ENCODE results near the gene SDR42E1.

The SDR42E1 gene

GRCh38 chr16:82037666-82038065 lies 26.4 kb upstream of the SDR42E1 start:
- H2AFZ ChIP-seq (ENCODE audit: low read length, unreplicated experiment): no peak overlapping the region
- peaks cover 9% of the 10 kb centered on the region for H3K4me1 ChIP-seq (ENCODE audit: control insufficient read depth, insufficient read depth, low read length, unreplicated experiment)
- H3K36me3 ChIP-seq (ENCODE audit: insufficient read depth, low read length): no peaks in the 10 kb centered on the region
- H3K27ac ChIP-seq (ENCODE audit: low read depth, low read length): no peak overlapping the region
- peaks cover 12% of the 10 kb centered on the region for H3K27me3 ChIP-seq (ENCODE audit: insufficient read depth, low read length)
- H3K4me3 ChIP-seq (ENCODE audit: low read depth, low read length): no peak overlapping the region
- no peaks in the 10 kb centered on the region for H3K79me2 ChIP-seq (ENCODE audit: control insufficient read depth, insufficient read depth, low read length, unreplicated experiment)

- Histone ChIP-seq H3K27ac (ENCODE audit: low read depth, low read length) (no peak overlapping the region), H2AFZ (ENCODE audit: low read length, unreplicated experiment) (no peak overlapping the region), H3K4me1 (ENCODE audit: control insufficient read depth, insufficient read depth, low read length, unreplicated experiment) (peaks cover 9% of the 10 kb centered on the region), H3K27me3 (ENCODE audit: insufficient read depth, low read length) (peaks cover 12% of the 10 kb centered on the region), H3K36me3 (ENCODE audit: insufficient read depth, low read length) (no peaks in the 10 kb centered on the region), H3K79me2 (ENCODE audit: control insufficient read depth, insufficient read depth, low read length, unreplicated experiment) (no peaks in the 10 kb centered on the region), H3K4me3 (ENCODE audit: low read depth, low read length) (no peak overlapping the region)
Measured at GRCh38 chr16:82037251-82037650, 26.0 kb upstream of the SDR42E1 start.

GRCh38 chr16:82034981-82035612 lies 23.8 kb upstream of the SDR42E1 start, which contains the start of gene HSD17B2:
Gene HSD17B2 (plus strand): TSS chr16:82035253. CDS start chr16:82035425, 172 bp downstream.
- Histone ChIP-seq H3K4me3 (ENCODE audit: low read depth, low read length) (no peak within 1 kb of the TSS), H3K79me2 (ENCODE audit: control insufficient read depth, insufficient read depth, low read length, unreplicated experiment) (no peaks in the 10 kb centered on the region), H3K27ac (ENCODE audit: low read depth, low read length) (no peak within 1 kb of the TSS), H3K27me3 (ENCODE audit: insufficient read depth, low read length) (peaks cover 12% of the 10 kb centered on the region), H2AFZ (ENCODE audit: low read length, unreplicated experiment) (no peak within 1 kb of the TSS), H3K4me1 (ENCODE audit: control insufficient read depth, insufficient read depth, low read length, unreplicated experiment) (peaks cover 17% of the 10 kb centered on the region), H3K36me3 (ENCODE audit: insufficient read depth, low read length) (no peaks in the 10 kb centered on the region)

- Histone ChIP-seq H2AFZ (ENCODE audit: low read length, unreplicated experiment) (no peak overlapping the region), H3K36me3 (ENCODE audit: insufficient read depth, low read length) (no peaks in the 10 kb centered on the region), H3K4me3 (ENCODE audit: low read depth, low read length) (no peak overlapping the region), H3K4me1 (ENCODE audit: control insufficient read depth, insufficient read depth, low read length, unreplicated experiment) (peaks cover 17% of the 10 kb centered on the region), H3K27me3 (ENCODE audit: insufficient read depth, low read length) (peaks cover under 1% of the 10 kb centered on the region; the same call in 1 of the 2 replicates), H3K79me2 (ENCODE audit: control insufficient read depth, insufficient read depth, low read length, unreplicated experiment) (no peaks in the 10 kb centered on the region), H3K27ac (ENCODE audit: low read depth, low read length) (no peak overlapping the region)
Measured at GRCh38 chr16:82033683-82034300, 22.5 kb upstream of the SDR42E1 start.

GRCh38 chr16:82033006-82033405 lies 21.7 kb upstream of the SDR42E1 start:
- no peaks in the 10 kb centered on the region for H3K36me3 ChIP-seq (ENCODE audit: insufficient read depth, low read length)
- no peak overlapping the region for H2AFZ ChIP-seq (ENCODE audit: low read length, unreplicated experiment)
- H3K4me3 ChIP-seq (ENCODE audit: low read depth, low read length): no peak overlapping the region
- no peaks in the 10 kb centered on the region for H3K79me2 ChIP-seq (ENCODE audit: control insufficient read depth, insufficient read depth, low read length, unreplicated experiment)
- H3K4me1 ChIP-seq (ENCODE audit: control insufficient read depth, insufficient read depth, low read length, unreplicated experiment): peaks cover 17% of the 10 kb centered on the region
- no peak overlapping the region for H3K27ac ChIP-seq (ENCODE audit: low read depth, low read length)
- H3K27me3 ChIP-seq (ENCODE audit: insufficient read depth, low read length): no peaks in the 10 kb centered on the region

GRCh38 chr16:82031116-82032084 lies 20.1 kb upstream of the SDR42E1 start:
- Histone ChIP-seq H3K27me3 (ENCODE audit: insufficient read depth, low read length) (peaks cover 2% of the 10 kb centered on the region; the same call in 1 of the 2 replicates), H3K79me2 (ENCODE audit: control insufficient read depth, insufficient read depth, low read length, unreplicated experiment) (no peaks in the 10 kb centered on the region), H3K4me1 (ENCODE audit: control insufficient read depth, insufficient read depth, low read length, unreplicated experiment) (peaks cover 17% of the 10 kb centered on the region), H3K27ac (ENCODE audit: low read depth, low read length) (peak overlapping the region; percentile 59), H2AFZ (ENCODE audit: low read length, unreplicated experiment) (peak overlapping the region; percentile 72), H3K36me3 (ENCODE audit: insufficient read depth, low read length) (no peaks in the 10 kb centered on the region), H3K4me3 (ENCODE audit: low read depth, low read length) (no peak overlapping the region)

GRCh38 chr16:82027629-82028064 lies 16.4 kb upstream of the SDR42E1 start:
- H3K4me3 ChIP-seq (ENCODE audit: low read depth, low read length): no peak overlapping the region
- H2AFZ ChIP-seq (ENCODE audit: low read length, unreplicated experiment): no peak overlapping the region
- H3K27me3 ChIP-seq (ENCODE audit: insufficient read depth, low read length): peaks cover 22% of the 10 kb centered on the region; the same call in 1 of the 2 replicates
- no peaks in the 10 kb centered on the region for H3K79me2 ChIP-seq (ENCODE audit: control insufficient read depth, insufficient read depth, low read length, unreplicated experiment)
- H3K27ac ChIP-seq (ENCODE audit: low read depth, low read length): no peak overlapping the region
- no peaks in the 10 kb centered on the region for H3K36me3 ChIP-seq (ENCODE audit: insufficient read depth, low read length)
- H3K4me1 ChIP-seq (ENCODE audit: control insufficient read depth, insufficient read depth, low read length, unreplicated experiment): peaks cover 8% of the 10 kb centered on the region

- H3K4me1 ChIP-seq (ENCODE audit: control insufficient read depth, insufficient read depth, low read length, unreplicated experiment): no peaks in the 10 kb centered on the region
- H2AFZ ChIP-seq (ENCODE audit: low read length, unreplicated experiment): no peak overlapping the region
- H3K4me3 ChIP-seq (ENCODE audit: low read depth, low read length): no peak overlapping the region
- H3K36me3 ChIP-seq (ENCODE audit: insufficient read depth, low read length): no peaks in the 10 kb centered on the region
- no peak overlapping the region for H3K27ac ChIP-seq (ENCODE audit: low read depth, low read length)
- H3K27me3 ChIP-seq (ENCODE audit: insufficient read depth, low read length): peaks cover 22% of the 10 kb centered on the region; the same call in 1 of the 2 replicates
- H3K79me2 ChIP-seq (ENCODE audit: control insufficient read depth, insufficient read depth, low read length, unreplicated experiment): no peaks in the 10 kb centered on the region
Measured at GRCh38 chr16:82024883-82025282, 13.6 kb upstream of the SDR42E1 start.

- H3K4me3 ChIP-seq (ENCODE audit: low read depth, low read length): no peak overlapping the region
- H3K36me3 ChIP-seq (ENCODE audit: insufficient read depth, low read length): no peaks in the 10 kb centered on the region
- no peak overlapping the region for H3K27ac ChIP-seq (ENCODE audit: low read depth, low read length)
- peaks cover 27% of the 10 kb centered on the region; the same call in 1 of the 2 replicates for H3K27me3 ChIP-seq (ENCODE audit: insufficient read depth, low read length)
- H3K79me2 ChIP-seq (ENCODE audit: control insufficient read depth, insufficient read depth, low read length, unreplicated experiment): no peaks in the 10 kb centered on the region
- H2AFZ ChIP-seq (ENCODE audit: low read length, unreplicated experiment): no peak overlapping the region
- no peaks in the 10 kb centered on the region for H3K4me1 ChIP-seq (ENCODE audit: control insufficient read depth, insufficient read depth, low read length, unreplicated experiment)
Measured at GRCh38 chr16:82024316-82024715, 13.0 kb upstream of the SDR42E1 start.

GRCh38 chr16:82023206-82023605 lies 11.9 kb upstream of the SDR42E1 start:
- H3K27ac ChIP-seq (ENCODE audit: low read depth, low read length): no peak overlapping the region
- H3K4me1 ChIP-seq (ENCODE audit: control insufficient read depth, insufficient read depth, low read length, unreplicated experiment): no peaks in the 10 kb centered on the region
- H3K36me3 ChIP-seq (ENCODE audit: insufficient read depth, low read length): no peaks in the 10 kb centered on the region
- no peaks in the 10 kb centered on the region for H3K79me2 ChIP-seq (ENCODE audit: control insufficient read depth, insufficient read depth, low read length, unreplicated experiment)
- H3K27me3 ChIP-seq (ENCODE audit: insufficient read depth, low read length): peaks cover 28% of the 10 kb centered on the region; the same call in 1 of the 2 replicates
- H3K4me3 ChIP-seq (ENCODE audit: low read depth, low read length): no peak overlapping the region
- H2AFZ ChIP-seq (ENCODE audit: low read length, unreplicated experiment): no peak overlapping the region

Measured in ACC112 (cell line).